ENCODE data around the gene HNRNPUL1.

HNRNPUL1 gene

GRCh38 chr19:41323430-41324125 lies 59.4 kb downstream of the HNRNPUL1 start:
- H3K4me3 ChIP-seq (ENCODE audit: low read depth, low read length): no peak overlapping the region
- no peak for TF ChIP-seq CTCF (IDR thresholded peaks at IDR 0.05; ENCODE audit: borderline replicate concordance, insufficient read depth, low read depth, low read length)

GRCh38 chr19:41324231-41324702 lies 60.1 kb downstream of the HNRNPUL1 start:
- no peak overlapping the region for H3K4me3 ChIP-seq (ENCODE audit: low read depth, low read length)
- TF ChIP-seq CTCF (IDR thresholded peaks at IDR 0.05; ENCODE audit: borderline replicate concordance, insufficient read depth, low read depth, low read length): no peak

DNA sequence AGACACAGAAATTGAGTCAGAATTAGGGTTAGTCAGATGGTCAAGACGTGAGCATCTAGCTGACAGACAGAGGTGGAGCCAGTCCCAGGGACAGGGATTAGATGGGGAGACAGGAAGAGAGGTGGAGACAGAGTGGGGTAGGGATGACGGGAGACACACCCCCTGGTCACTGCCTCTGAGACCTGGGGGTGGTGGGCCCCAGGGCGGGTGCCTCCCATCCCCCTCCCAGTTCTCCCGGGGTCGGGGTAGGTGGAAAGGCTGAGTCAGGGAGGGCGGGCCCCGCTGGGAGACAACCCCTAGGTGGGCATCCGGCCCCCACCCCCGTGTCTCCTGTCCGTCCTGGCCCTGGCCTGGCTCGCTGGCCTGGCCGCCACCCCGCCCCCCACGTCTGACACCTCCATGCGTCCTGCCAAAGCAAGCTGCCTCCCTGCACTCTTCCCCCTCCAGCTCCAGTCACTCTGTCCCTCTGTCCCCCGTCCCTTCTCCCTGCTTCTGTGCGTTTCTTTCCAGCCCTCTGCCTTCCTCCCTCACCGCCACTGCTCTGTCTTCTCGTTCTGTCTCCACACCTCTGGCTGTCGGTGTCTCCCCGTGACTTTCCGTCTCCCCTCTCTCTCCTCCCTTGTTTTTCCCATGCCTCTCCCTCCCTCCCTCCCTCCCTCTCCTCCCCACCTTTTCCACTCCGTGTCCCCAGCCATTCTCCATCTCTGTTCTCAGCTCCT lies 60.9 kb downstream of the HNRNPUL1 start:
- H3K4me3 ChIP-seq (ENCODE audit: low read depth, low read length): no peak overlapping the region
- no peak for TF ChIP-seq CTCF (IDR thresholded peaks at IDR 0.05; ENCODE audit: borderline replicate concordance, insufficient read depth, low read depth, low read length)

- H3K4me3 ChIP-seq (ENCODE audit: low read depth, low read length): no peak overlapping the region
- TF ChIP-seq CTCF (IDR thresholded peaks at IDR 0.05; ENCODE audit: borderline replicate concordance, insufficient read depth, low read depth, low read length): no peak
These were observed 61.4 kb downstream of the HNRNPUL1 start for GRCh38 chr19:41325640-41325946.

- TF ChIP-seq CTCF (IDR thresholded peaks at IDR 0.05; ENCODE audit: borderline replicate concordance, insufficient read depth, low read depth, low read length): no peak
- H3K4me3 ChIP-seq (ENCODE audit: low read depth, low read length): no peak overlapping the region
These were observed 62.0 kb downstream of the HNRNPUL1 start for GRCh38 chr19:41325947-41326706.

GRCh38 chr19:41327076-41327575 lies 63.0 kb downstream of the HNRNPUL1 start:
- H3K4me3 ChIP-seq (ENCODE audit: low read depth, low read length): peak overlapping the region; percentile 47
- TF ChIP-seq CTCF (IDR thresholded peaks at IDR 0.05; ENCODE audit: borderline replicate concordance, insufficient read depth, low read depth, low read length): no peak

Measured in GM12875 (cell line).